Osteocyte (in vitro differentiated cells): ENCODE results near the gene FGD5. TPM values are rescaled to one million over a fixed set of nuclear protein-coding genes. Genes with fewer than 3 reads are reported as not detected.

Experiments used
- DNase-seq: peaks from one replicate; pipeline ENCODE4 v3.0.0; 2021; ENCODE audit warnings: mixed read lengths; ENCODE audit not compliant: unreplicated experiment; ENCODE audit errors: extremely low spot score
- H3K27ac Mint-ChIP-seq: one replicate; pipeline ENCODE4 v1.8.0; 2021; ENCODE audit warnings: mild to moderate bottlenecking, mixed read lengths; ENCODE audit not compliant: unreplicated experiment
- H3K27me3 Mint-ChIP-seq: one replicate; pipeline ENCODE4 v1.8.0; 2021; ENCODE audit warnings: mixed read lengths; ENCODE audit not compliant: unreplicated experiment
- H3K36me3 Mint-ChIP-seq: one replicate; pipeline ENCODE4 v1.8.0; 2021; ENCODE audit warnings: mixed read lengths; ENCODE audit not compliant: unreplicated experiment
- H3K4me1 Mint-ChIP-seq: one replicate; pipeline ENCODE4 v1.8.0; 2021; ENCODE audit warnings: mixed read lengths; ENCODE audit not compliant: unreplicated experiment
- H3K4me3 Mint-ChIP-seq: one replicate; pipeline ENCODE4 v1.8.0; 2021; ENCODE audit warnings: mild to moderate bottlenecking, moderate library complexity, mixed read lengths; ENCODE audit not compliant: unreplicated experiment
- H3K9me3 Mint-ChIP-seq: one replicate; pipeline ENCODE4 v1.8.0; 2021; ENCODE audit warnings: mixed read lengths; ENCODE audit not compliant: unreplicated experiment
- CTCF ChIP-seq: fragments of 200-600 bp; sonication (generic); IDR thresholded peaks from 2 replicates; pipeline ENCODE4 v1.5.0; 2021; ENCODE audit warnings: antibody characterized with exemption, mild to moderate bottlenecking, moderate library complexity
- total RNA-seq: library from RNA; stranded (reverse); gene quantifications from 2 replicates; pipeline ENCODE4 v1.2.1, GENCODE V29; 2021

The FGD5 gene
- total RNA-seq, 1 donor from 2014 or later: not detected

DNA sequence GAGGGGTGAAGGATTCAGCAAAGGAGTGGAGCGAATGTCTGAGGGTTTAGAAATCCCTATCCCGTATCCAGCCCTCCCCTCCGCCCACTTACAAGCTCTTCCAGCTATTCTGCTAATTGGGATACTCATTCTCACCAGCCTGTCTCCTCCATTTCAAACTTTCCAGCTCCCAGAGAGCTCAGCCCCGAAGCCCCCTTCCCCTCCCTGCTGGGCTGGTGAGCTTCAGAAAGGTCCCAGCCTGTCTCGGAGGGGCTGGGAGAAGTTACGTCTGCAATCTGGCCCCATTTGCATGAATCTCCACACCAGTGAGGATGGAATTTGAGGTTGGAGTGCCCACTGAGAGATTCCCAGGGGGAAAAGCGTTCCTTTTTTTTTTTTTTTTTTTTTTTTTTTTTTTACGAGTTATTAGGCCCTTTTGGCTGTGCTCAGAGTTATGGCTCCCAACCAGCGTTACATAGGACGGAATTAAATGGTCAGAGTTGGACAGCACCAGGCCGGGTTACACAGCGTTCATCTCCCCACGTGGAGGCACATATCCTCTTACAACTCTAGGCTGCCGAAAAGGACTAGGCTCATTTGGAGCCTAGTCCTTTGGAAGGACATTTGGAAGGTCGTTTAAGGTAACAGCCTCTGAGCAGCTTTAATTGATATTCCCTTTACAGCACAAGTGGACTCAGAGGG, 34.6 kb downstream of the FGD5 start:
- no peak overlapping the region for H3K4me3 Mint-ChIP-seq
- no peak for TF ChIP-seq CTCF
- peaks cover 9% of the 10 kb centered on the region for H3K9me3 Mint-ChIP-seq
- no peaks in the 10 kb centered on the region for H3K4me1 Mint-ChIP-seq
- H3K36me3 Mint-ChIP-seq: no peaks in the 10 kb centered on the region
- no peak overlapping the region for H3K27ac Mint-ChIP-seq
- H3K27me3 Mint-ChIP-seq: peaks cover 33% of the 10 kb centered on the region
- no peak for DNase-seq

DNA sequence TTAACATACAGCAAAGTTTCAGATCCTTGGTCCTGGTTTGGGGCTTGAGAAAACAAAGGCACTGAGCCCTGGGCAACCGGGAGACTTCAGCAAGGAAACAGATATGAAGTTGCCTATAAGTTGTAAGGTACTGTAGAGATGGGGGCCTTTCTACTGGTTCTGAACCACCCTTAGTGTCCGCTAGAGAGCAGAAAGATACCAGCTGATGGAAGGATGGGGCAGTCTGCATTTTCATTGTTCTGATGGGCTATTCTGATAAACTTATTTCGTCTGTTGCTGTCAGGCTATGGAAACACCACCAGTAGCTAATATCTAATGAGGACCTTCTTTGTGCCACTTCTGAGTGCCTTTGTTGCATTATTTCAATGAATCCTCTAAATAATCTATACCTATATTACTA, 38.7 kb downstream of the FGD5 start:
- Mint-ChIP-seq H3K27me3 (peaks cover 29% of the 10 kb centered on the region), H3K4me3 (no peak overlapping the region), H3K27ac (no peak overlapping the region), H3K36me3 (no peaks in the 10 kb centered on the region), H3K9me3 (peaks cover 9% of the 10 kb centered on the region), H3K4me1 (no peaks in the 10 kb centered on the region)
- DNase-seq: no peak
- TF ChIP-seq CTCF: no peak

DNA sequence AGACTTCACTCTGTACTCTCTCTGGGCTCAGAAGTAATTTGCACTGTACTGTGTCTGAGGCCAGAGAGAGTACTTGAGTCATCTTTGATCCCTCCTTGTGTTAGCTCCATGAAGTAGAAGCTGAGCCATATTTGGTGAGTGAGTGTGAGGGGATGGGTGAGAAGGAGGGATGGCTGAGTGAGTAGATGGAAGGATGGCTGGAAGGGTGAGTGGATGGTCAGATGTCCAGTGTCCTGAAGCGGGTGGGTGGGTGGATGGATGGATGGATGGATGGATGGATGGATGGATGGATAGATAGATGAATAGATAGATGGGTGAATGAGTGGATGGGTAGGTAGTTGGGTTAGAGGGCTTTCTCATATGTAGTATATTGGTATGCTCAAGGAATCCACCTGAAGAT, 39.3 kb downstream of the FGD5 start:
- Mint-ChIP-seq H3K9me3 (peaks cover 9% of the 10 kb centered on the region), H3K4me1 (no peaks in the 10 kb centered on the region), H3K27ac (no peak overlapping the region), H3K4me3 (no peak overlapping the region), H3K36me3 (no peaks in the 10 kb centered on the region), H3K27me3 (peaks cover 32% of the 10 kb centered on the region)
- no peak for DNase-seq
- TF ChIP-seq CTCF: no peak

DNA sequence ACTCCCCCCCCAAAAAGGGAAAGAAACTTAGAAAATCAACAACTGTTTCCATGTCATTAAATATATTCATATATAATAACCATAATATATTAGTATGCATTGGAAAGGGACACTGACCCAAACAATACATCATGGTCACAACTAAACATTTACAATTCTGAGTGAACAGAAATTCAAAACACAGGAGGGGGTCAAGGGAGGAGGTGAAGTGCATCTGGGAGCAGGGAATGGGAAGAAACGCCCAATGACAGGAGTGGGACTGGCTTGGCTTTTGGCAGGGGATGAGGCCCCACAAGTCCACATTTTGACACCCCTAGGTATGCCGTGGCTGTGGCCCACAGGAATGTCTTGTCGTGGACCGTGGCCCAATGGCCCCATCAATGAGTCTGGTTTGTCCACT, 41.1 kb downstream of the FGD5 start:
- TF ChIP-seq CTCF: no peak
- Mint-ChIP-seq H3K4me3 (no peak overlapping the region), H3K9me3 (peaks cover 9% of the 10 kb centered on the region), H3K27ac (no peak overlapping the region), H3K4me1 (no peaks in the 10 kb centered on the region), H3K27me3 (peaks cover 28% of the 10 kb centered on the region), H3K36me3 (no peaks in the 10 kb centered on the region)
- no peak for DNase-seq

DNA sequence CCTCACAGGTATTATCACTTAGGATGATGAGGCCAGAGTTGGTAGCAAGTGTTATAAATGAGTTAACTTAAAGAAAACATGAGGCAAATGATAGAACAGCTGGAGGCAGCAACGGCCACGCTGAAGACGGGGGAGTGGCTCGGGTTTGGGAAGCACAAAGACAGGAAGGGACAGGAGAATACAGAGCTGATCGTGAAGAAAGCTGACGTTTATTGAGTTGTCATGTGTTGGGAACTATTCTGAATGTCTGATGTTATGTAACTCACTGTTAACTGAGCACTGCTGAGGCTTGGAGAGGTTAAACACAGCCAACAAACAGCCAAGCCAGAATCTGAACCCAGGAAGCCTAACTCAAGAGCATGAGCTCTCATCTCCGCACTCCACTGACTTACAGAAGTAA, 42.3 kb downstream of the FGD5 start:
- H3K4me1 Mint-ChIP-seq: no peaks in the 10 kb centered on the region
- H3K27ac Mint-ChIP-seq: no peak overlapping the region
- peaks cover 6% of the 10 kb centered on the region for H3K9me3 Mint-ChIP-seq
- H3K4me3 Mint-ChIP-seq: no peak overlapping the region
- no peaks in the 10 kb centered on the region for H3K36me3 Mint-ChIP-seq
- DNase-seq: no peak
- H3K27me3 Mint-ChIP-seq: peaks cover 19% of the 10 kb centered on the region
- TF ChIP-seq CTCF: no peak
